ENCODE data around the gene KLHDC2.

KLHDC2 gene

DNA sequence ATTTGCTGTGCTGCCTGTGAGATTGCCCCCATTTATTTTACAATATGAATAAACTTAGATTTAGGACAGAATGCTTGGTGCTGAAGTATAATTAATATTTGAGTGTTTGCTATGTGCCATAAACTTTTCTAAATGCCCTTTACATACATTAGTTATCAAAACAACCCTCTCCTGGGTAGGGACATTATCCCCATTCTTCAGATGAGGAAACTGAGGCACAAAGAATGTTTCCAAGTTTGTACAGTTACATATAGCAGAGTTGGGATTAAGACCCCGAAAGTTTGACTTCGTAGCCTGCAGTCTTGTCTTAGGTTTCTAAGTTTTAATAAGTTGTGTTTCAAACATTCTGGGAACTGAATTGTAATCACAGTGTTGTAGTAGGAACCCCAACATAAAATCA is 18.4 kb downstream of the KLHDC2 start:
- H3K27me3 ChIP-seq (ENCODE audit: control insufficient read depth in 1 of 2, insufficient read depth in 1 of 2, low read length in 2 of 2), result no peaks in the 10 kb centered on the region
- no peak overlapping the region for H2BK15ac ChIP-seq (ENCODE audit: low read depth, poor library complexity, severe bottlenecking)
- no peak for DNase-seq
- no peak overlapping the region for H3K18ac ChIP-seq (ENCODE audit: low read depth in 1 of 2, low read length in 2 of 2)
- H3K4me3 ChIP-seq (ENCODE audit: insufficient read depth in 1 of 2, low read depth in 1 of 2, low read length in 2 of 2), result no peak overlapping the region
- no peak overlapping the region for H3K23ac ChIP-seq (ENCODE audit: low read length in 2 of 2)
- H2BK12ac ChIP-seq (ENCODE audit: low read length in 2 of 2), result no peak overlapping the region
- no peak overlapping the region for H2AFZ ChIP-seq (ENCODE audit: low read depth, low read length)
- no peak overlapping the region for H3K14ac ChIP-seq (ENCODE audit: low read length in 2 of 2)
- peaks cover 24 to 97% of the 10 kb centered on the region in 2 experiments for H3K36me3 ChIP-seq (ENCODE audit: control insufficient read depth in 1 of 2, insufficient read depth in 2 of 2, low read depth in 1 of 2, low read length in 2 of 2)
- H4K91ac ChIP-seq (ENCODE audit: low read length), result no peak overlapping the region
- no peak overlapping the region for H2BK120ac ChIP-seq (ENCODE audit: low read depth, low read length)
- no peak overlapping the region for H2BK5ac ChIP-seq (ENCODE audit: low read depth, low read length, poor library complexity, severe bottlenecking)
- peaks cover 10% of the 10 kb centered on the region for H3K79me1 ChIP-seq (replicated peaks; ENCODE audit: low read length, poor library complexity, severe bottlenecking)
- no peak overlapping the region for H2AK5ac ChIP-seq (ENCODE audit: low read length, severe bottlenecking)
- H3K4me2 ChIP-seq (ENCODE audit: low read length, poor library complexity, severe bottlenecking), result no peak overlapping the region
- H3K9me3 ChIP-seq (ENCODE audit: control insufficient read depth, low read length), result no peaks in the 10 kb centered on the region
- H4K8ac ChIP-seq (ENCODE audit: low read length), result no peak overlapping the region
- H3K9ac ChIP-seq (ENCODE audit: low read length), result no peak overlapping the region
- H3K27ac ChIP-seq (ENCODE audit: low read length, poor library complexity, severe bottlenecking), result no peak overlapping the region
- H3K4me1 ChIP-seq (ENCODE audit: control insufficient read depth, insufficient read depth, low read depth, low read length), result no peaks in the 10 kb centered on the region
- WGBS, result 100% methylated on average over 2 of the region's 2 CpGs
- H3K4ac ChIP-seq (ENCODE audit: low read depth in 1 of 2, low read length in 2 of 2), result no peak overlapping the region

DNA sequence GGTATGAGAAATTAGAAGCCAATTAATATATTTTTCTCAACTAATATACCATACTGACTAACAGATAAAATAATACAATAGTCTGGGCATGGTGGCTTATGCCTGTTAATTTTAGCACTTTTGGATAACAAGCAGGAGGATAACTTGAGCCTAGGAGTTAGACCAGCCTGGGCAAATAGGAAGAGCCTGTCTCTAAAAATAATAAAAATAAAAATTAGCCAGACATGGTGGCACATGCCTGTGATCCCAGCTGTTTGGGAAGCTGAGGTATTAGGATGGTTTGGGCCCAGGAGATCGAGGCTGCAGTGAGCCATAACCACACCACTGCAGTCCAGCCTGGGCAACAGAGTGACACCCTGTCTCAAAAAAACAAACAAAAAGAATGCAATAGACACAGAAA is 24.7 kb downstream of the KLHDC2 start:
- no peak overlapping the region for H4K91ac ChIP-seq (ENCODE audit: low read length)
- H4K8ac ChIP-seq (ENCODE audit: low read length), result no peak overlapping the region
- H2AK5ac ChIP-seq (ENCODE audit: low read length, severe bottlenecking), result no peak overlapping the region
- H3K36me3 ChIP-seq (ENCODE audit: control insufficient read depth in 1 of 2, insufficient read depth in 2 of 2, low read depth in 1 of 2, low read length in 2 of 2), result peaks cover 27 to 94% of the 10 kb centered on the region in 2 experiments
- no peak overlapping the region for H2AFZ ChIP-seq (ENCODE audit: low read depth, low read length)
- no peak overlapping the region for H3K14ac ChIP-seq (ENCODE audit: low read length in 2 of 2)
- H3K27ac ChIP-seq (ENCODE audit: low read length, poor library complexity, severe bottlenecking), result no peak overlapping the region
- no peak overlapping the region for H3K23ac ChIP-seq (ENCODE audit: low read length in 2 of 2)
- no peak overlapping the region for H3K18ac ChIP-seq (ENCODE audit: low read depth in 1 of 2, low read length in 2 of 2)
- WGBS, result 0% methylated on average over 1 of the region's 1 CpG
- H2BK15ac ChIP-seq (ENCODE audit: low read depth, poor library complexity, severe bottlenecking), result no peak overlapping the region
- DNase-seq, result no peak
- peak overlapping the region; percentile 9 for H3K4me2 ChIP-seq (ENCODE audit: low read length, poor library complexity, severe bottlenecking)
- no peak overlapping the region for H2BK12ac ChIP-seq (ENCODE audit: low read length in 2 of 2)
- H2BK5ac ChIP-seq (ENCODE audit: low read depth, low read length, poor library complexity, severe bottlenecking), result no peak overlapping the region
- no peak overlapping the region for H3K4me3 ChIP-seq (ENCODE audit: insufficient read depth in 1 of 2, low read depth in 1 of 2, low read length in 2 of 2)
- H3K4me1 ChIP-seq (ENCODE audit: control insufficient read depth, insufficient read depth, low read depth, low read length), result no peaks in the 10 kb centered on the region
- H2BK120ac ChIP-seq (ENCODE audit: low read depth, low read length), result no peak overlapping the region
- H3K79me1 ChIP-seq (replicated peaks; ENCODE audit: low read length, poor library complexity, severe bottlenecking), result peaks cover 13% of the 10 kb centered on the region
- no peaks in the 10 kb centered on the region for H3K27me3 ChIP-seq (ENCODE audit: control insufficient read depth in 1 of 2, insufficient read depth in 1 of 2, low read length in 2 of 2)
- no peak overlapping the region for H3K4ac ChIP-seq (ENCODE audit: low read depth in 1 of 2, low read length in 2 of 2)
- H3K9ac ChIP-seq (ENCODE audit: low read length), result no peak overlapping the region
- H3K9me3 ChIP-seq (ENCODE audit: control insufficient read depth, low read length), result no peaks in the 10 kb centered on the region

GRCh38 chr14:49796025-49796424 is 28.1 kb downstream of the KLHDC2 start:
- Histone ChIP-seq H3K4me1 (ENCODE audit: control insufficient read depth, insufficient read depth, low read depth, low read length) (no peaks in the 10 kb centered on the region), H4K8ac (ENCODE audit: low read length) (no peak overlapping the region), H2AFZ (ENCODE audit: low read depth, low read length) (no peak overlapping the region), H3K27me3 (ENCODE audit: control insufficient read depth in 1 of 2, insufficient read depth in 1 of 2, low read length in 2 of 2) (no peaks in the 10 kb centered on the region), H3K9me3 (ENCODE audit: control insufficient read depth, low read length) (no peaks in the 10 kb centered on the region), H3K79me1 (replicated peaks; ENCODE audit: low read length, poor library complexity, severe bottlenecking) (peaks cover 11% of the 10 kb centered on the region), H2BK15ac (ENCODE audit: low read depth, poor library complexity, severe bottlenecking) (no peak overlapping the region), H2BK12ac (ENCODE audit: low read length in 2 of 2) (no peak overlapping the region), H2AK5ac (ENCODE audit: low read length, severe bottlenecking) (no peak overlapping the region), H3K18ac (ENCODE audit: low read depth in 1 of 2, low read length in 2 of 2) (no peak overlapping the region), H3K14ac (ENCODE audit: low read length in 2 of 2) (no peak overlapping the region), H3K9ac (ENCODE audit: low read length) (no peak overlapping the region), H3K27ac (ENCODE audit: low read length, poor library complexity, severe bottlenecking) (no peak overlapping the region), H2BK120ac (ENCODE audit: low read depth, low read length) (no peak overlapping the region), H3K4me3 (ENCODE audit: insufficient read depth in 1 of 2, low read depth in 1 of 2, low read length in 2 of 2) (no peak overlapping the region), H4K91ac (ENCODE audit: low read length) (no peak overlapping the region), H2BK5ac (ENCODE audit: low read depth, low read length, poor library complexity, severe bottlenecking) (no peak overlapping the region), H3K4ac (ENCODE audit: low read depth in 1 of 2, low read length in 2 of 2) (no peak overlapping the region), H3K23ac (ENCODE audit: low read length in 2 of 2) (no peak overlapping the region), H3K36me3 (ENCODE audit: control insufficient read depth in 1 of 2, insufficient read depth in 2 of 2, low read depth in 1 of 2, low read length in 2 of 2) (peaks cover 25 to 94% of the 10 kb centered on the region in 2 experiments), H3K4me2 (ENCODE audit: low read length, poor library complexity, severe bottlenecking) (no peak overlapping the region)
- no peak for DNase-seq
- 100% methylated on average over 1 of the region's 2 CpGs for WGBS

DNA sequence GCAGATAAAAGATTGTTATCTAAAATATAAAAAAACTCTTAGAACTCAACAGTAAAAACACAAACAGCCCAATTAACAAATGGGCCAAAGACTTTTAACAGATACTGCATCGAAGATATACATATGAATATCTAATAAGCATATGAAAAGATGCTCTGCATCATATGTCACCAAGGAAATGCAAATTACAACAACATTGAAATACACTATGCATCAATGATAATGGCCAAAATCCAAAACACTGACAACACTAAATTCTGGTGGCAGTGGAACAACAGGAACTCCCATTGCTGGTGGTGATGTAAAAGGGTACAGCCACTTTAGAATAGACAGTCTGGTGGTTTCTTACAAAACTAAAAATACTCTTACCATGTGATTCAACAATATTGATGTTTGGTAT is 40.8 kb downstream of the KLHDC2 start:
- 0% methylated on average over 1 of the region's 1 CpG for WGBS
- no peak overlapping the region for H2BK15ac ChIP-seq (ENCODE audit: low read depth, poor library complexity, severe bottlenecking)

More for the DNA sequence above, 40.8 kb downstream of the KLHDC2 start:
- Histone ChIP-seq H3K14ac (ENCODE audit: low read length in 2 of 2) (no peak overlapping the region), H2AK5ac (ENCODE audit: low read length, severe bottlenecking) (no peak overlapping the region), H3K79me1 (replicated peaks; ENCODE audit: low read length, poor library complexity, severe bottlenecking) (peaks cover 12% of the 10 kb centered on the region), H4K8ac (ENCODE audit: low read length) (no peak overlapping the region), H2BK5ac (ENCODE audit: low read depth, low read length, poor library complexity, severe bottlenecking) (no peak overlapping the region), H3K23ac (ENCODE audit: low read length in 2 of 2) (no peak overlapping the region), H3K36me3 (ENCODE audit: control insufficient read depth in 1 of 2, insufficient read depth in 2 of 2, low read depth in 1 of 2, low read length in 2 of 2) (peaks cover 34 to 88% of the 10 kb centered on the region in 2 experiments), H2BK120ac (ENCODE audit: low read depth, low read length) (no peak overlapping the region), H3K27me3 (ENCODE audit: control insufficient read depth in 1 of 2, insufficient read depth in 1 of 2, low read length in 2 of 2) (no peaks in the 10 kb centered on the region), H3K4me3 (ENCODE audit: insufficient read depth in 1 of 2, low read depth in 1 of 2, low read length in 2 of 2) (no peak overlapping the region), H4K91ac (ENCODE audit: low read length) (no peak overlapping the region), H3K9me3 (ENCODE audit: control insufficient read depth, low read length) (peaks cover 17% of the 10 kb centered on the region), H3K4ac (ENCODE audit: low read depth in 1 of 2, low read length in 2 of 2) (no peak overlapping the region), H3K18ac (ENCODE audit: low read depth in 1 of 2, low read length in 2 of 2) (no peak overlapping the region), H3K27ac (ENCODE audit: low read length, poor library complexity, severe bottlenecking) (no peak overlapping the region), H2AFZ (ENCODE audit: low read depth, low read length) (no peak overlapping the region), H2BK12ac (ENCODE audit: low read length in 2 of 2) (no peak overlapping the region), H3K9ac (ENCODE audit: low read length) (no peak overlapping the region), H3K4me2 (ENCODE audit: low read length, poor library complexity, severe bottlenecking) (no peak overlapping the region), H3K4me1 (ENCODE audit: control insufficient read depth, insufficient read depth, low read depth, low read length) (no peaks in the 10 kb centered on the region)
- no peak for DNase-seq

Measured in mesenchymal stem cell (in vitro differentiated cells and primary cell).